Measurements from ENCODE around the gene NFAM1.

The NFAM1 gene

GRCh38 chr22:42452456-42452855 is 20.3 kb upstream of the NFAM1 start:
- H3K9ac ChIP-seq (ENCODE audit: low read length), result no peak overlapping the region
- H3K27me3 ChIP-seq (ENCODE audit: control insufficient read depth in 1 of 2, insufficient read depth in 2 of 2, low read length in 2 of 2), result no peaks in the 10 kb centered on the region
- H3K4me1 ChIP-seq (ENCODE audit: insufficient read depth, low read length), result no peaks in the 10 kb centered on the region
- H3K36me3 ChIP-seq (ENCODE audit: insufficient read depth, low read length), result no peaks in the 10 kb centered on the region
- H3K27ac ChIP-seq (ENCODE audit: low read depth, low read length), result no peak overlapping the region
- H3K4me3 ChIP-seq (ENCODE audit: low read depth in 1 of 2, low read length in 2 of 2), result no peak overlapping the region
- no peaks in the 10 kb centered on the region for H3K9me3 ChIP-seq (ENCODE audit: low read length)

GRCh38 chr22:42451499-42452145 is 19.4 kb upstream of the NFAM1 start:
- H3K27ac ChIP-seq (ENCODE audit: low read depth, low read length), result no peak overlapping the region
- H3K9me3 ChIP-seq (ENCODE audit: low read length), result no peaks in the 10 kb centered on the region
- no peaks in the 10 kb centered on the region for H3K4me1 ChIP-seq (ENCODE audit: insufficient read depth, low read length)
- no peaks in the 10 kb centered on the region for H3K36me3 ChIP-seq (ENCODE audit: insufficient read depth, low read length)
- no peaks in the 10 kb centered on the region for H3K27me3 ChIP-seq (ENCODE audit: control insufficient read depth in 1 of 2, insufficient read depth in 2 of 2, low read length in 2 of 2)
- no peak overlapping the region for H3K9ac ChIP-seq (ENCODE audit: low read length)
- H3K4me3 ChIP-seq (ENCODE audit: low read depth in 1 of 2, low read length in 2 of 2), result no peak overlapping the region

GRCh38 chr22:42450862-42451261 is 18.7 kb upstream of the NFAM1 start:
- no peak overlapping the region for H3K27ac ChIP-seq (ENCODE audit: low read depth, low read length)
- no peaks in the 10 kb centered on the region for H3K36me3 ChIP-seq (ENCODE audit: insufficient read depth, low read length)
- no peaks in the 10 kb centered on the region for H3K4me1 ChIP-seq (ENCODE audit: insufficient read depth, low read length)
- no peaks in the 10 kb centered on the region for H3K9me3 ChIP-seq (ENCODE audit: low read length)
- no peaks in the 10 kb centered on the region for H3K27me3 ChIP-seq (ENCODE audit: control insufficient read depth in 1 of 2, insufficient read depth in 2 of 2, low read length in 2 of 2)
- no peak overlapping the region for H3K9ac ChIP-seq (ENCODE audit: low read length)
- no peak overlapping the region for H3K4me3 ChIP-seq (ENCODE audit: low read depth in 1 of 2, low read length in 2 of 2)

DNA sequence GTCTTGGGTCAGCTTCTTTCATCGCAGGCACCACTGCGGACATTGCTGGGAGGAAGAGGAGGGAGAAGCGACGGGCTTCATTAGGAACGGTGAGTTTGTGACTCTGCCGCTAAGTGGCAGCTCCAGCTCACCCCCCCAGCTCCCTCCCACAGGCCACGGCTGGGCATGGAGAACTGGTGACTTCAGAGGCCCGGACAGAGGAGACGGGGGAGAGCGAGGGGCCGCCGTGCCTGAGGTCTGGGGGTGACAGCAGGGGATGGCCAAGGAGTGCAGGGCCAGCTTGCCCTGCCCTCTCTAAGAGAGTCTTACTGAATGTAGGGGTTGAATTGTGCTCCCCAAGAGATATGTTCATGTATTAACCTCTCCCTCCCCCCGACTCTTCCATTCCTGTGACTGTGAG is 13.9 kb upstream of the NFAM1 start:
- Histone ChIP-seq H3K36me3 (ENCODE audit: insufficient read depth, low read length) (no peaks in the 10 kb centered on the region), H3K27ac (ENCODE audit: low read depth, low read length) (no peak overlapping the region), H3K9me3 (ENCODE audit: low read length) (no peaks in the 10 kb centered on the region), H3K4me1 (ENCODE audit: insufficient read depth, low read length) (peaks cover 16% of the 10 kb centered on the region), H3K9ac (ENCODE audit: low read length) (no peak overlapping the region), H3K4me3 (ENCODE audit: low read depth in 1 of 2, low read length in 2 of 2) (no peak overlapping the region), H3K27me3 (ENCODE audit: control insufficient read depth in 1 of 2, insufficient read depth in 2 of 2, low read length in 2 of 2) (no peaks in the 10 kb centered on the region)

GRCh38 chr22:42444077-42444904 is 12.1 kb upstream of the NFAM1 start:
- Histone ChIP-seq H3K27me3 (ENCODE audit: control insufficient read depth in 1 of 2, insufficient read depth in 2 of 2, low read length in 2 of 2) (no peaks in the 10 kb centered on the region), H3K4me3 (ENCODE audit: low read depth in 1 of 2, low read length in 2 of 2) (peak overlapping the region; percentile 41 to 65), H3K4me1 (ENCODE audit: insufficient read depth, low read length) (peaks cover 16% of the 10 kb centered on the region), H3K27ac (ENCODE audit: low read depth, low read length) (peak overlapping the region; percentile 72), H3K9me3 (ENCODE audit: low read length) (no peaks in the 10 kb centered on the region), H3K9ac (ENCODE audit: low read length) (peak overlapping the region; percentile 35), H3K36me3 (ENCODE audit: insufficient read depth, low read length) (no peaks in the 10 kb centered on the region)

GRCh38 chr22:42443240-42444076 is 11.3 kb upstream of the NFAM1 start:
- peaks cover 16% of the 10 kb centered on the region for H3K4me1 ChIP-seq (ENCODE audit: insufficient read depth, low read length)
- H3K36me3 ChIP-seq (ENCODE audit: insufficient read depth, low read length), result no peaks in the 10 kb centered on the region
- H3K27ac ChIP-seq (ENCODE audit: low read depth, low read length), result no peak overlapping the region
- H3K9ac ChIP-seq (ENCODE audit: low read length), result no peak overlapping the region
- H3K4me3 ChIP-seq (ENCODE audit: low read depth in 1 of 2, low read length in 2 of 2), result peak overlapping the region; percentile 41 to 65
- H3K9me3 ChIP-seq (ENCODE audit: low read length), result no peaks in the 10 kb centered on the region
- no peaks in the 10 kb centered on the region for H3K27me3 ChIP-seq (ENCODE audit: control insufficient read depth in 1 of 2, insufficient read depth in 2 of 2, low read length in 2 of 2)

DNA sequence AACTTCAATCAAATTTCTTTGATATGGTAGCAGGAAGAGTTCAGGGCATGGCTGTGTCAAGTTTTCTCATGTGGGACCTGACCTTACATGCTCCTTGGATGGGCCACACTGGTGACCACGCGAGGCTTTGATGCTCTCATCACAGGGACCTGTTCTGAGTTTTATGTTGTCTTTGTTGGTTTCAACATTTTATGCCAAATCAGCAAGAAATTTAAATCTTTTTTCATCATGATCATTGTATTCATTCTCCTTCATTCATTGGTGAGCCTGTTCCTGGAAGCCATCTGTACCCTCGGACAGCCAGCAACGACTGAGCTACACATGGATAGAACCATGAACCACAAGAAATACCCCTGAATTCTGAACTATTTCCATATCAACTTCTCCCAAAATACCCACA is 10.5 kb upstream of the NFAM1 start:
- H3K4me1 ChIP-seq (ENCODE audit: insufficient read depth, low read length), result peaks cover 19% of the 10 kb centered on the region
- peaks cover 0 to 3% of the 10 kb centered on the region in 2 donors for H3K27me3 ChIP-seq (ENCODE audit: control insufficient read depth in 1 of 2, insufficient read depth in 2 of 2, low read length in 2 of 2)
- H3K9me3 ChIP-seq (ENCODE audit: low read length), result no peaks in the 10 kb centered on the region
- no peaks in the 10 kb centered on the region for H3K36me3 ChIP-seq (ENCODE audit: insufficient read depth, low read length)
- H3K27ac ChIP-seq (ENCODE audit: low read depth, low read length), result no peak overlapping the region
- H3K4me3 ChIP-seq (ENCODE audit: low read depth in 1 of 2, low read length in 2 of 2), result no peak overlapping the region
- no peak overlapping the region for H3K9ac ChIP-seq (ENCODE audit: low read length)

- Histone ChIP-seq H3K27me3 (ENCODE audit: control insufficient read depth in 1 of 2, insufficient read depth in 2 of 2, low read length in 2 of 2) (peaks cover 0 to 6% of the 10 kb centered on the region in 2 donors), H3K9ac (ENCODE audit: low read length) (no peak overlapping the region), H3K27ac (ENCODE audit: low read depth, low read length) (no peak overlapping the region), H3K4me1 (ENCODE audit: insufficient read depth, low read length) (peaks cover 25% of the 10 kb centered on the region), H3K36me3 (ENCODE audit: insufficient read depth, low read length) (no peaks in the 10 kb centered on the region), H3K9me3 (ENCODE audit: low read length) (no peaks in the 10 kb centered on the region), H3K4me3 (ENCODE audit: low read depth in 1 of 2, low read length in 2 of 2) (no peak overlapping the region)
These were observed 8.5 kb upstream of the NFAM1 start for GRCh38 chr22:42440728-42441127.

DNA sequence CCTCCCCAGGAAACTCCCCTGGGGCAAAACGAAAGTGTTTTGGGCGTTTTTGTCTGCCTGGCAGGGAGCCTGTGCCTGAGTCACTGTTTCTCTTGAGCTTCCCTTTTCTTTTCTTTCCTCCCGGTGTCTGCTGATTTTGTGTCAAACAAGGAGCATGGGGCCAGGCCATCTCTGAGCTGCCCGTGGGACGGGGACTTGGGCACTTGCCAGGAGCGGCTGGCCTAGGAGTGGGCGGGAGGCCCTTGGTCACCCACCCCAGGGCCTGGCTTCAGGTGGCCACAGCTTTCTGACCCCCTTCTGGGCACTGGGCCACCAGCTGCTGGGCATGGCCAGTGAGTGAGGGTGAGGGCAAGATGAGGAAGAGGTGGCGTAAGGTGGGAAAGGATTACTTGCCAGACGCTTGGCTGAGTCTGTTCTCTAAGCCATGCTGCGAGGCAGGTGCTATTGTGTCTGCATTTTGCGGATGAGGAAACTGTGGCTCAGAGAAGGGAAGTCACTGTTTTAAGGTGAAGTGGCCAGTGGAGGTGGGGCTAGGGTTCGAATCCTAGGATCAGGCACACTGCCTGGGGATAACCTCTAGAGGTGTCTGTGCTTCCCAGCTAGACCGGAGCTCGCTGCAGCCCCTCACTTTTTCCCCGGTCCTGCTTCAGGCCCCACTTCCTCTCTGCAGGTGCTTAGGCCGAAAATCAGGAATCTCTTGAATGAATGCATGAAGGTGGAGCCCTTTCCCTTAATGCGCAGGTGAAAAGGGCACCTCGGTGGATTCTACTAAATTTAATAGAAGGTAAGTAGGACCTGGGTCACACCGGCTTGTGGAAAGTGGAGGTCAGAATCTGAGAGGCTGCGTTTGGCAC is 7.8 kb upstream of the NFAM1 start:
- Histone ChIP-seq H3K4me1 (ENCODE audit: insufficient read depth, low read length) (peaks cover 24% of the 10 kb centered on the region), H3K4me3 (ENCODE audit: low read depth in 1 of 2, low read length in 2 of 2) (no peak overlapping the region), H3K36me3 (ENCODE audit: insufficient read depth, low read length) (no peaks in the 10 kb centered on the region), H3K27ac (ENCODE audit: low read depth, low read length) (no peak overlapping the region), H3K27me3 (ENCODE audit: control insufficient read depth in 1 of 2, insufficient read depth in 2 of 2, low read length in 2 of 2) (peaks cover 0 to 6% of the 10 kb centered on the region in 2 donors), H3K9me3 (ENCODE audit: low read length) (no peaks in the 10 kb centered on the region), H3K9ac (ENCODE audit: low read length) (no peak overlapping the region)

- no peak overlapping the region for H3K27ac ChIP-seq (ENCODE audit: low read depth, low read length)
- H3K9ac ChIP-seq (ENCODE audit: low read length), result no peak overlapping the region
- H3K4me1 ChIP-seq (ENCODE audit: insufficient read depth, low read length), result peaks cover 24% of the 10 kb centered on the region
- H3K27me3 ChIP-seq (ENCODE audit: control insufficient read depth in 1 of 2, insufficient read depth in 2 of 2, low read length in 2 of 2), result peaks cover 0 to 6% of the 10 kb centered on the region in 2 donors
- no peak overlapping the region for H3K4me3 ChIP-seq (ENCODE audit: low read depth in 1 of 2, low read length in 2 of 2)
- H3K36me3 ChIP-seq (ENCODE audit: insufficient read depth, low read length), result no peaks in the 10 kb centered on the region
- no peaks in the 10 kb centered on the region for H3K9me3 ChIP-seq (ENCODE audit: low read length)
These were observed 6.9 kb upstream of the NFAM1 start for GRCh38 chr22:42439021-42439567.
